COR-L47 (cell line): ENCODE measurements around the gene ATXN1.

Experiments
- DNase-seq: peaks from one replicate; lab custom pipeline; 2025; lab: John Stamatoyannopoulos, UW

ATXN1 gene

GRCh38 chr6:16438718-16439591 is 322.3 kb downstream of the ATXN1 start:
- DNase-seq: no peak

DNA sequence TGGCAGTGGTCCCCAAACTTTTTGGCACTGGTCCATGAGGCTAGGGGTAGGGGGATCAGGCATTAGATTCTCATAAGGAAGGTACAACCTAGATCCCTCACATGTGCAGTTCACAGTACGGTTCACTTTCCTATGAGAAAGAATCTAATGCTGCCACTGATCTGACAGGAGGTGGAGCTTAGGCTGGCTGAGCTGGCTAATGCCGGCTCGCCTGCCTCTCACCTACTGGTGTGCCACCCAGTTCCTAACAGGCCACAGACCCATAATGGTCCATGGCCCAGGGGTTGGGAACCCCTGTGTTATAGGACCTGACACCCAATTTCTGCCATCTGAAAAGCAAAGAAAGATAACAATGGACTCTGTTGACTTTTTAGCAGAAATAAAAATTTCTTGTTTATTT is 323.3 kb downstream of the ATXN1 start:
- no peak for DNase-seq

DNA sequence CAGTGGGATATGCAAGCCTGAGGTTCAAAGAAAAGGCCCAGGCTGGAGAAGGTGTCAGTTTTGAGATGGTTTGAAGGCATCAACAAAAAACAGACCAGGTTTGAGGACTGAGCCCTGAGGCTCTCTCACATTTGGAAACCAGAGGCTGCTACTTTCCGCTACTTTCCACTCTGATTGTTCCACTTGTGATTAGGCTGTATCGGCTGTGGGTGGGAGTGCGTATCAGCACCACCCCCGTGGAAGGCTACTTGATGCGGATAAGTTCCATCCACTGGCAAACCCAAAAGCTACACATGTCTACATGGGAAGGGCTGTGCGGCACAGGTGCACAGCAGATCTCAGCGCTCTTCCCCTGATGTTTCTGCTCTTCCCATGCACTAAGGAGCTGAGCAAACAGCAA is 324.2 kb downstream of the ATXN1 start:
- no peak for DNase-seq

GRCh38 chr6:16436550-16436949 is 324.7 kb downstream of the ATXN1 start:
- no peak for DNase-seq

- DNase-seq: no peak
These were observed 326.4 kb downstream of the ATXN1 start for GRCh38 chr6:16434885-16435284.

GRCh38 chr6:16433338-16433890 is 327.8 kb downstream of the ATXN1 start:
- no peak for DNase-seq

- peak; percentile 31 for DNase-seq
These were observed 328.9 kb downstream of the ATXN1 start for GRCh38 chr6:16432075-16433032.

DNA sequence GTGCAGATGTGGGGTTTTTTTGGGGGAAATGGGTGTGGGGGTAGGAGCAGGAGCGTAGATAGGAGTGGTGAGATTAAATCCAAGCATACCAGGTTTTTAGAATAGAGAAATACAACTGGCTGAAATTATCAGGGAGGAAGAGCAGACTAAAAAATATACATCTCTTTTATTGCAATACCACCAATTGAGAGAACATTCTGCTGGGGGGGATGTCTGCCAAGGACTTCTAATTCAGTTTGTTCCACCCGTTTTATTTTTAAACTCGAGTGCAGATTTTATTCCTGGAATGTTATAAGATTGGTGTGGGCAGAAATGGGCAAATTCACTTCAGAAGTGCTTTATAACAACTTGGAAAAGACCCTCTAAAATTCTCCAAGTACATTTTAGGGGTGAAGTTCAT is 330.2 kb downstream of the ATXN1 start:
- no peak for DNase-seq

DNA sequence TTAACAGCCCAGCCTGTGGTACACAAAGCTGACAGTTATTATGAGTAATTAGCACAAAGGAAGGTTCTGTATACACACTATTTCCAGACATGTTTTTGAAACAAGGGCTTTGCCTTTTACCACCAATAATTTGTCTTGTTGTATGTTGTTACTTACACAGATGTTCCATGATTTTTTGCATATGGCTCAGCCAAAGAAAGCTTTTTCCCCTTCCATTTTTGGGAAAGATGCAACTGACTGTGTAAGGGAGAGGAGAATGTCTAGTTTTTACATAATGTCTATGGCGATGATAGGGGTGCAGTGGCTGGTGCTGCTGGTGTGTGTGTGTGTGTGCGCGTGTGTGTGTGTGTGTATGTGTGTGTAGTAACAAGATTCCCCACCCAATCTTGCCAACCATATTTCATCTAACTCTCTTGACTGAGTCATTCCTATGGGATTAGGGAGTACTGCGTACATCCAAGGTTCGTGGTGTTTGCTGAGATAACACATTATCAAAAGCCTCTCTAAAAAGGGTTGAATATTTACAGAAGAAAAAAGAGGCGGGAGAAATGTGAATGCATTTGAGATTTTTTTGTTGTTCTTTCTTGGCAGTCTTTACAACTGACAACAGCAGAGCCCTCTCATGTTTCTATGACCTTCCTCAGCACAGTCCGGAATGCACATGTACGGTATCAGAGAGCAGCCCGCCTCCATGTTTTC is 330.7 kb downstream of the ATXN1 start:
- no peak for DNase-seq

DNA sequence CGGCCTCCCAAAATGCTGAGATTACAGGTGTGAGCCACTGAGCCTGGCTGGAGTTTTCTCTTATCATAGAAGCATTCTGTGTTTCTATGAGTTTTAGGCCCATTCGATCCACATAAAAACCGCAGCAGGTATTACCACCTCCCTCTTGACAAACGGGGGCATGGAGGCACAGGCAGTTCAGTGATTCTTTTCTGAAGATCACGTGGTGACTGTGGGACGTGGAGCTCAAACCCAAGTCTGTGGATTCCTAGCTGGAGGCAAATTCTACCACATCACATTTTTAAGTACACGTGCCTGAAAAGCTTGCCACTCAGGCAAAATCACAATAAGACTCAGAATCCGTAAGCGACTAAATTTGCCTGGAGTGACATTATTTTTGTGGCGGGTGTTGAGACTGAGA is 331.6 kb downstream of the ATXN1 start:
- DNase-seq: no peak

DNA sequence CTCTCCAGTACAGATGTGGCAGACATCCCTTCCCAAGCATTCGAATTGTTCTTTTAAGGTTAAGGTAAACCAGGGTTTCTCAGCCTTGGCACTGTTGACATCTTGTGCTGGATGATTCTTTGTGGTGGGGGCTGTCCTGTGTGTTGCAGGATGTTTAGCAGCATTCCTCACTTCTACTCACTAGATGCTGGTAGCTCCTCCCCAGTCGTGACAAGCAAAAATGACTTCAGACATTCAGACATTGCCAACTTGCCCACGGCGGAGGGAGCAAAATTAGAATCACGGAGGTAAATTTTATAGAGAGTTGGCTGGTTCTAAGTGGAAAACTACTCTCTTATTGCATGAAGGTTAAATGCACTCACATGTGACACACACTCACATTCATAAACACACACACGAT is 334.1 kb downstream of the ATXN1 start:
- no peak for DNase-seq

DNA sequence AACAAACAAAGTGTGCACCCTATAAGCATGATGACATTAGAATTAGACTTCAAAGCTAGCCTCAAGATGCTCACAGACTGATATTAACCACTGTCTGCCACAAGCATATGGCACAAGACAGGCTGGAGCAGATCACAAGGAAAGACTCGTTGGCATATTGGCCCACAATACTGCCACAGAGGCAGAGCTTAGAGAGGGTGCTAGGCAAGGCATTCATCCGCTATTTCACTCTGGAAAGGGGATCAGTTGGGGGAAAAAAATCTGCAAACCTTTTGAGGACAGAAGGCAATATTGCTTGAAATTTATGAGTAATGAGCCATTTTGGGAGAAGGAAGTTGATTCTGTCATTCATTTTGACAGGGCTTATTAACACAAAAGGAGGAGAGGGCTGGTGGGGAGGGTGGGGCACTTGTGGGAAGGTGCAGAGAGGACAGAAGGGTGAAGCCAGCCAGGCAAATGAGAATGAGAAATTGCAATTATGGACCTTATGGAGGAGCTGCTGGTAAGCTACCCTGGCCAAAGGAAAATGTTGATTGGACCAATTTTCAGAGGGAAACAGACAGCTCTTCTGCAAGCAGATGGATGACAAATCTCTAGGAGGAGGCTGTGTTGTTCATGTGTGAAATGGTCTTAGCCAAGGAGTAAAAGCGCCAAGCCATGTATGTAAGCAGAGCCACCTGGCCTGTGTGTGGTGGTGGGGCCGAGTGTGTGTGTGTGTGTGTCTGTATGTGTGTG is 335.2 kb downstream of the ATXN1 start:
- DNase-seq: no peak

GRCh38 chr6:16421462-16421960 is 339.7 kb downstream of the ATXN1 start:
- DNase-seq: no peak

DNA sequence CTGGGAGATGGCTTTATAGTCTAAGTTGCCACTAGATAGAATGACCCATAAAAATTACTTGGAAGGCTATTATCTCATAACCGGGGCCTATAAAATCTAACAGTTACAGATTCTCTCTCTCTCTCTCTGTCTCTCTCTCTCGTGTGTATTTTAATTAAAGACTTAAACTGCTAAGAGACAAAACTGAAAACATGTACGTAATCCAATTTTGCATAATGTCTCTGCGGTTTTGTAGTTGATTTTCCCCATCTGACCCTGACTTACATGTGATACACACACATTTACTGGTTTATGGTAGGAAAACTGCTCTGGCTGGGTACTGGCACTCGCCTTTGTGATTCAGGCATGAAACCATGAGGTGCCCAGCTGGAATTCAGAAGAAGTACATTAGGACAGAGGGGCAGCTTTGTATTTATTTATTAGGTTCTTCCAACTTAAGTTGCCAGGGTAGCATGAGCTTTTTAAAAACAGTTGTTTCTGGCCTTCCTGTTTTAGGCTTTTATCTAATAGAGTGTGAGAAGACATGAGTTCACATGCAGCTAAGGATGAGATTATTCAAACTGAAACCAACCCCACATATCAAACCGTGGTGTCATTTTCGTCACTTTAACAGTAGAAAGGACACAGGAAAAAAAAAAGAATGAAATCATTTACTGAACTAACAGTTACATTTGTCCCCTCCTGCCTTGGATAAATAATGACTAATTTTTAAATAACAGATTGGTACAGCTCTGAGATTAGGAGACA is 340.4 kb downstream of the ATXN1 start:
- DNase-seq: no peak

DNA sequence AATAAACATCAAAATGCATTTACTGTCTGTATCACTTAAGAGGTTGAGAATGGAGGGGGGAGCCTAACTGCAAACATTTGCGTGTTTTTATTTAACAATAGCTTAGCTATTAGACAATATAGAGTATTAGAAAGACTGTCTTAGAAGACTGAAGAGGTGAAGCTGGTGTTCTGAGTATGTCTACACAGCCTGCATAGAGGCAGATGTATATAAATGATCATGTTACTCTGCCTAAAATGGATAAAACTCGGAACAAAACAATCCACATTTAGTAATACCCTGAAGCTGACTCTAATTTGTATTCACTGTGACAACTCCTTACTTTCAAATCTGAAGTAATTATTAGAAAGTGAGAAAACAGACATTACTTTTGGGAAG is 340.9 kb downstream of the ATXN1 start:
- DNase-seq: no peak

GRCh38 chr6:16419636-16420336 is 341.5 kb downstream of the ATXN1 start:
- DNase-seq: no peak

DNA sequence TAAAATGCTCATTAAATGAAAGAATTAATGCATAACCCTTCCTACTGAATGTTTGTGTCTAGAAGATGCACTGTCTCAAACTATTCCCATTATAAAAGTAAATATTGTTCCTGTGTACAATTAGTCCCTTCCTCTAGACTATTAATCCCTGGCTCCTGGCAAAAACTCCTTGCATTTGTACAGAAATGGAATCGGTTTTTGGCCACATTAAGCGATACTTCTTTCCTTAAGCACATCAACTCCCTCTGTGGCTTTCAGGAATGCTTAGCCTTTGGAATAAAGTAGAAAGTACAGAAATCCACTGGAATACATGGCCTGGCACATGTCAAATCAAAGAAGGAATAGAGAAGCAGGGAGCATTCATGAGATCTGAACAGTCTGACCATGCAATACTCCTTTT is 343.1 kb downstream of the ATXN1 start:
- DNase-seq: no peak

- DNase-seq: no peak
These were observed 345.6 kb downstream of the ATXN1 start for GRCh38 chr6:16415677-16416076.

DNA sequence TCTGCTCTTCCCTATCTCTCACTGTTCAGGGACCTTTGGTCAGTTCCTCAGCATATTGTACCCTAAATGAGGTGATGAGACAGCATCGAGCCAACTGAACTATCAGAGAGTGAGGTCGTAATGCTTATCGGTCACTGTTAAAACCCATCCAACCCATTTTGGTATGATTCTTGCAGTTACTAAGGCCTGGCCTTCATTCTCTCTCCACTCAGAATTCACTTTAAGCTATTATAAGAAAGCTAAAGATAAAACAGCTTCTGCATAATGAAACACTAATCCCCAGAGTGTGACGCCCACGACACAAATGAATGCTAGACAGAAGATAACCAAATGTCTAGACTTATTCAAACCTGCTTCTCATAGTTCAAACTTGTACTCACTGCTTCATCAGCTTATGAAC is 347.1 kb downstream of the ATXN1 start:
- DNase-seq: no peak

DNA sequence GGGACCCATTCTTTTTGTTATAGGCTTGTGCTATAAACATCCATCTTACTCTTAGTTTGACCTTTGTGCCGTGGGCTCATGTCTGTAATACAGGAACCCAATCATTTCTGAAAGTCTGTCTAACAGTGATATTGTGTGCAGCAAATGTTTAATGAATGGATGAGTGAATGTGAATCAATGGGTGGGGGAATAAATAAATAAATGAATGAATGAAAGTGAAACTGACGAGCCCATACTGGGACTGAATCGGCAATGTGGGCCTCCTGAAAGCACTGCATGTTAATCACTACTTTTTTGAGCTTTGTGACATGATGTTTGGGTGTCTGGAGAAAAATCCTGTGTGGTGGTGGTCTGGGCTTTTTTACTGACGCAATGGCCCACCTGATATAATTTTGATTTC is 347.9 kb downstream of the ATXN1 start:
- no peak for DNase-seq
